ENCODE data around the gene ANKFN1.
"Not testable (repeated sequence)": the region's sequence is repeated elsewhere in the genome, so short reads cannot be mapped to it uniquely, and the experiment has no call there.

Gene ANKFN1

DNA sequence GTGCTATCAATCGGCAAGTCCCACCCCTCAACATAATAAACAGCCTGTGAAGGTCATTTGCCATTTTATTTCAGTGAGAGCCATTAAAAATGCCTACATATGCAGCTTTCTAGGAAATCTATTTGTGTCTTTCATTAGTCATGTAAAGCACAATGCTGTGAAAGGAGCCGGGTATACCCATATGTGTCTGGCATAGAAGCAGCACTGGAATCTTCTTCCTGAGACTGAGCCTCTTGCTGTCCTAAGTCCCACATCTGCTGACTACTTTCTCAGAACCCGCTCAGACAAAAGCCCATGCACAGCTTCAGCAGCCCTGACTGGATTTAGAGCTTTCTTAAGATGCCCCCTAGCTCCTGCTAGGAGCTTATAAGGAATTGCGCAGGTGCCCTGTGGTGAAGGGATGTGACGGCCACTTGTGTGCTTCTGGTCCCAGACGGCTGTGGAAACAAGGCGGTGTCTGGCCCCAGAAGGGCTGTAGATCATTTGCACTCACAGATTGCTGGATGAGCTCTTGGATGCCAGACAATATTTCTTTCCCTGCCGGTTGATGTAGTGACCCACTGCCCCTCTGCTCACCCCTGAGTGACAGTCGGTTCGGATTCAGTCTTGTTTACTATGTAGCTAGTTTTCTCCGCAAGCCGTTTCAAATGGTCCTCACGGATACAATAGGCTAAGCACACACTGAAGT is 172.2 kb downstream of the ANKFN1 start:
- DNase-seq (ENCODE audit: low read depth), result no peak

DNA sequence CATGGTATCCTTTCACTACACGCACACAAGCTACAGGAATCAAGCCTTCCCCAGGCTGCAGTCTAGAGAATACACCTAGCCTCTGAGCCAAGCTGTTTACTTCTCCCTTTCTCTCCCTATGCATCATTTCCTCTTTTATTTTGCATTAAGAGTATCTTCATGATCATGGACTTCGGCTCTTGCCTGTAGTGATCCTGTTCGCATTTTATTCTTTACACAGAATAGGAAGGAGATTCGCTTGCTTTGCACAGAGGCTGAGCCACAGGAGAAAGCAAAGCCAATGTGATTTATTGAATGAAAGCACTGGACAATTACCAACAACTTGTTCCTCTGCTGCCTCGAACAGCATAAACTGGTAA is 172.7 kb downstream of the ANKFN1 start:
- no peak for DNase-seq (ENCODE audit: low read depth)

DNA sequence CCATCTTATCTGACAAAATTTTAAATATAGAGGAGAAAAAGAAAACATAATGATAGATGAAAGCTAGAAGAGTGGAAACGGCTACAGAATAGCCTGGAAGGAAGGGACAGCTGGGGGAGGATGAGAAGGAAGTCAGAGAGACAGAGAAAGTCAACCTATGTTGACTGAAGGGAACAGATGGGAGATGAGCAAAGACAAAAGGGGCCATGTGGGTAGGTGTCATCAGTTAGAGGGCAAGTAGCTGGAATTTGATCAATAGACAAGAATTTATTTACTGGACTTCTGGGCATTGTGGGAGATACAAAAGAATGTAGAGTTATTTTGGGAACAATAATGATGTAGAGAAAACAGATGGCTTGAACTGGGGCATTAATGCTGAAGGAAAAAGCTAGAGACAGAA is 194.4 kb downstream of the ANKFN1 start:
- DNase-seq (ENCODE audit: low read depth), result no peak

DNA sequence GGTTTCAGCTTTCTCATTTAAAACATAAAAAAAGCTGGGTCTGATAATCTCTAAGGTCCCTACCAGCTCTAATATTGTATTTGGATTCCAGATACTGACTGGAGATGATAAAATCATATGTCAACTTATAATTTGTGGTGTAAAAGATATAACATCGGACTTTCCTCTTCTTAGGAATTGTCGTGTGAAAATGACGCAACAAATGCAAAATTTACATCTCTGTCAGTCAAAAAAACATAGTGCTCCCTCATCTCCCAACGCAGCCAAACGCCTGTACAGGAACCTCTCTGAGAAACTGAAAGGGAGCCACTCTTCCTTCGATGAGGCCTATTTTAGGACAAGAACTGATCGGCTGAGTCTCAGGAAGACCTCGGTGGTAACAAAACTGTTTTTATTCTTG is 197.3 kb downstream of the ANKFN1 start:
- DNase-seq (ENCODE audit: low read depth), result no peak

DNA sequence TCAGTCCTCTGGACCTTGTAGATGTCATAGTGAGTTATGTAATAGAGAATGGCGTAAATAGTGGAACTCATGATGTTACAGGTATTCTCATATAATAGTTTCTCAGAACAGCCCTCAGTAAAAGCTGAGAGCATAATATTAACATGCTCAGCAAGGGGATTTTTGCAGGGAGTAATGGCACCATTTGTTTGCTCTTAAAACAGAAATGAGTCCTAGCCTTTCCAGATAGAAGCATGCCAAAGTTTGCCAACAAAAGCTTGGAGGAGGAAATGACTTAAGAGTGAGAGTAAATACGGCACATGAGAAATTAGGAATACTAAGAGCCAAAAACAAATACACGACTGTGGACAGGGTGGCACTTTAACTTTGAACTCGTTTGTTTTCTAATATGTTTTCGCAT is 198.4 kb downstream of the ANKFN1 start:
- no peak for DNase-seq (ENCODE audit: low read depth)

DNA sequence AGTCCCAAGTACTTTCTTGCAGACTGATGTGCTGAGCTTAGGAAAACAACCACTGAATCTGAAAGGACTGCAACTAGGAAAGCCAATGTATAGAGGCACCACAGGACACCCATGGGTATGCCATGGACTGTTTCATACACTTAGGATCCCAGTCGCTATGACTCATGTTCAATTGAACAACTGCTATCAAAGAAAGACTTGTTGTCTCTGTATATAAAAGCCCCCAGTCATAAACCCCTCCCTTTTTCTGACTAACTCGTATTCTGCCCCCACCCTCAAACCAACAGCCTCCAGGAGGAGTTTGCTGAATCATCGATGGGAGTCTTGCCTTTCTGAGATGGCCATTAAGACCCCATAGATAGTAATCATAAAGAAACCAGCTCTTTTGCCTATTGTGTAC is 205.4 kb downstream of the ANKFN1 start:
- no peak for DNase-seq (ENCODE audit: low read depth)

DNA sequence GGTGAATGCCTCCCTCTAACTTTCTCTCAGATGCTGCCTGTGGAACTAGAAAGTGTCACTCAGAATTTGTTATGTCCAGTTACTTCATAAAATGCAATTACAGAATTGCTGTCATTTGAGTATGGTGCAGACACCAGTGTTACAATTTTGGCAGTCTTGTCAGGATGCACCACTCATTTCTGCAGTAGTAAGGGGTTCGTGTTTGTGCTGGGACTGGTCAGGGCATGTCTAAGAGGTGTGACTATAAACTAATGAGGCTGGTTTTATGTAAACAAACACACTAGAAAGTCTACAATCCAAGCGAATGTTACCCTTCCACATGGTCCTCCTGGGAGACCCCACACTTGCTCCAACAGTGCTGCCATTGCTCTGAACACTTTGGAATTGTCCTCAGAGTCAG is 206.2 kb downstream of the ANKFN1 start:
- DNase-seq (ENCODE audit: low read depth), result no peak

DNA sequence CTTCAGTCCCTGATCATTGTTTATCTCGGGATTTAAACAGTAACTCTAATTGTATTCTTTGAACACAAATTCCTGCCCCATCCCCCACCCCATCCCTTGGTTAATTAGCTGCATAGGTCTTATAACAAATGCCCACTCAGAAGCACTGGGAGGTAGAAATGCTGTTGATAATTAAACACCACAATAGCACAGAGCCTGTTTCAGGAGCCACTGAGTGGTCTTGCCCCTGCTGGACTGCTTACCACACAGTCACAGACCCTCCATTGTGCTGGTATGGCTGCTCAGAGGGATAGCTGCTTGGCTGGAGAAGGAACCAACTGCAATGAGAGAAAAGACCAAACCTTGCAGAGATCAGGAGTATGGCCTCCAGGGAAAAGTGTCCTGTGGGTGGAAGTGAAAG is 214.1 kb downstream of the ANKFN1 start:
- DNase-seq (ENCODE audit: low read depth), result no peak

DNA sequence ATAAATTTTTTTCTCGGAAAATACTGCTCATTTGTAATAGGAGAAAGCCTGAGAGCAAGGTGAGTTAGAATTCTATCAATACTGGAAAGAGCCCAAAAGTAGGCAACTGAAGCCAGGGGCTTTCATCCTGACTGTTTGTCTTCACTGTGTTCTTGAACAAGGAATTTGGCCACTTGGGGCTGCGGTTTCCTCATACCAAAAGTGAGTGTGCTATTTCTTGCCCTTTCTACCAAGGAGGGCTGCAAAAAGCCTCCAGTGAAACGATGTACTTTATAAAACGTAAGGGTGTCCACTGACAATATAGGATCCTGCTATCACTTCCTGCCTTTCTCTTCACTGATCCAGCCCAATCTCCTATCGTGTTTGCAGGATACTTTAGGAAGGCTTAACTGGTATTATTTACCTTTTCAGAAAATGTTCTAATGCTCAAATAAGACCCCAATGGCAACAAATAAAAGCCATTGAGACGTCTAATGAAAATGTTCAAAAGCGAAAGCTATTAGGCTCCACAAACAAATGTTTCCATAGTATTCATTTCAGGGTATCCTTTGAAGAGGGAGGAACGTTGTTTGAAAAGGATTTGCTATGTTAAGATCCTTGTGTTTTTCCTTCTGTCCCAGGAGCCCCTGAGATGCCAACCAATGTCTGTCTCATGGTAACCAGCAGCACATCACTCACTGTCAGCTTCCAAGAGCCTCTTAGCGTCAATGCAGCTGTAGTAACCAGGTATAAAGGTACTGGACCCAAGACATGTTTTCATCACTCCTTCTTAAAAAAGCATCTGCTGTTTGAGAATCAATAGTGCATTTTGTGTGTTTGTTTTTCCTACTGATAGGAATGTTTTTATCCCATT is 220.9 kb downstream of the ANKFN1 start:
- no peak for DNase-seq (ENCODE audit: low read depth)

DNA sequence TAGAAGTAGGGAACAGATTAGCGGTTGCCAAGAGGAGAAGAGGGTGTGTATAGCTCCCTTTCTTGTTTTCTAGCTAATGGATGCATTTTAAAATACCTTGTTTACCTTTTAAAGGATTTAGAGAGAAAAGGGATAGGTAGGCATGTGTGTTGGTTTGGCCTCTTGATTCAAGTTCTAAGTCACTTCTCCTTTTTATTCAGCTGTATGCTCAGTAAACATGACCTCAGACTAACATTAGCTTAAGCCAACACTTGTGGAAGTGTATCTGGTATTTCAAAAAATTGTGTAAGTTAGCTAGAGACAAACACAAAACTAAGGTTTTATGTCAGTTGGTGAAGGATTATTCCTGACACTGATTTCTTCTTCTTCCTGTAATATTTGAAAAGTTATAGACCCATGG is 236.1 kb downstream of the ANKFN1 start:
- DNase-seq (ENCODE audit: low read depth), result no peak

DNA sequence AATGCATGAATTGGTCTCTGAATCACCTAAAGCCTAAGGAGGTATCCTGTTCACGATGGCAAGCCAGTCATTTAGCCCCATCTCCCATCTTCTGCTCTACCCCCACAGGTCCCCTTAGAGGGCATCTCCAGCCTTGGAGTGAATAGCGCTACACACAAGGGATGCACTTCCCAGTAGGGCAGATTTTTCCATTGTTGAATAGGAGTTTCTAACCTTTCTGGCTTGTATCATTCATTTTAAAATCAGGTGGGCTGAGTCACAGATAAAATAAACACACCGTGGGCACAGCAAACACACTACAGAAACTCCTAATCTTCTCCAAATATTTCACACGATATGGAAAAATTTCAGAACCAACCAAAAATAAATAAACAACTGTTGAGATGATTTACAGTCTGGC is 239.0 kb downstream of the ANKFN1 start:
- DNase-seq (ENCODE audit: low read depth), result no peak

DNA sequence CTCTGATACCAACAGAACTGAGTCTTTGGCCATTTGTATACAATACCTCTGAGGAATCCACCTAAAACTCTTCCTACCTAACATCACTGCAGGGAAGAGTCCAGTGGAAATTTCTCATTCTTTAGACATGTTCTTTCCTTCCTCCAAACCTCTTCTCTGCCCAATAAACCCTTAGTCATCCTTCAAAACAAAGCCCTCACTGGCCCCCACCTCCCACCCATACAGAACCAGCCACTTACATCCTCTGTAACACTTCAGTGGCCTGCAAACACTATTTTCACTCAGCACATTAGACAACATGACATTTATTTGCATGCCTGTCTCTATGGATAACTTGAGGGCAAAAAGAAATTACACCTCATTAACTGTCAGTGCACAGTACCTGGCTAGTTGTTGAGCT is 239.9 kb downstream of the ANKFN1 start:
- DNase-seq (ENCODE audit: low read depth), result no peak

DNA sequence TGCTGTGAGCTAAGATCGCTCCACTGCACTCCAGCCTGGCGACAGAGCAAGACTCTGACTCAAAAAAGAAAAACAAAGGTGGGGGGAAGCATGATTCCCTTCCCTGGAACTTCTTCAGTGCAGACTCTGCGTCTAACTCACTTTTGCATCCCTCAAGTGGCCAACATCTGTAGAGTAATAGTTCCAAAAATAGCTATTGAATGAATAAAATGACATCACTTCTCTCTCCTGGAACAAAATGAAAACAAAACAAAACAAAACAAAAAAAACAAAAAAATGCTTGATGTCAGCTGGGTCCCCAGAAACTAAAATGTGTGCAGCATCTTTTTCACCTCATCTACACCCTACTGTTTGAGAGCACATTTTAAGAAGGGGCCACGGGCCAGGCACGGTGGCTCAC is 242.5 kb downstream of the ANKFN1 start:
- no peak for DNase-seq (ENCODE audit: low read depth)

DNA sequence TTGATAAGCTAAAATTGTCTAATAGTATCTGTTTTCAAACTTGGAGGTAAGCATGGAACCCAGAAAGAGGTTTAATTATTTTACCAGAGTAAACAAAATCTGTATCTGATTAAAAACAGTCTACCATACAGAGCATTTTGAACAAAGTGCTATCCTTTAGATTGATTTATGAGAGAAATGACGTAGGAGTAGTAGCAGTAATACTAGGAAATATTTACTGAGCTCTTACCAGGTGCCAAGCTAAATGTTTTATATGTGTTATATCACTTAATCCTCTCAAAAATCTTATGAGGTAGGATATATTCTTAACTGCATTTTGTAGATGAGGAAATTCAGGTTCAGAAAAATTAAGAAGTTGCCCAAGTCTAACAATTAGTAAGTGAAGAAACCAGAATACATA is 253.8 kb downstream of the ANKFN1 start:
- DNase-seq (ENCODE audit: low read depth), result no peak

DNA sequence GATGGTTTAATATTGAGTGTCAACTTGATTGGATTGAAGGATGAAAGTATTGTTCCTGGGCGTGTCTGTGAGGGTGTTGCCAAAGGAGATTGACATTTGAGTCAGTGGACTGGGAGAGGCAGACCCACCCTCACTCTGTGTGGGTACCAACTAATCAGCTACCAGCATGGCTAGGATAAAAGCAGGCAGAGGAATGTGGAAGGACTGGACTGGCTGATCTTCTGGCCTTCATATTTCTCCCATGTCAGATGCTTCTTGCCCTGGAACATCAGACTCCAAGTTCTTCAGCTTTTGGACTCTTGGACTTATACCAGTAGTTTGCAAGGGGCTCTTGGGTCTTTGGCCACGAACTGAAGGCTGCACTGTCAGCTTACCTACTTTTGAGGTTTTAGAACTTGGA is 259.1 kb downstream of the ANKFN1 start:
- not testable (repeated sequence) for DNase-seq (ENCODE audit: low read depth)

DNA sequence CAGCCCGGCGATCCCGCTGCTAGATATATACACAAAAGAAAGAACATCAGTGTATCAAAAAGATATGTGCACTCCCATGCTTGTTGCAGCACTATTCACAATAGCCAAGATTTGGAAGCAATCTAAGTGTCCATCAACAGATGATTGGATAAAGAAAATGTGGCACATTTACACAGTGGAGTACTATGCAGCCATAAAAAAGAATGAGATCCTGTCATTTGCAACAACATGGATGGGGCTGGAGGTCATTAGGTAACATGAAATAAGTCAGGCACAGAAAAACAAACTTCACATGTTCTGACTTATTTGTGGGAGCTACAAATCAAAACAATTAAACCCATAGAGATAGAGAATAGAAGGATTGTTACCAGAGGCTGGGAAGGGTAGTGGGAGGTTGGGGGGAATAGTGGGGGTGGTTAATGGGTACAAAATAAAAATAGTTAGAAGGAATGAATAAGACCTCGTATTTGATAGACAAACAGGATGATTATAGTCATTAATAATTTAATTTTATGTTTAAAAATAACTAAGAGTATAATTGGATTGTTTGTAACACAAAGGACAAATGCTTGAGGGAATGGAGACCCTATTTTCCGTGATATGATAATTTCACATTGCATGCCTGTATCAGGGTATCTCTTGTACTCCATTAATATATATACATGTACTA is 263.5 kb downstream of the ANKFN1 start:
- no peak for DNase-seq (ENCODE audit: low read depth)

DNA sequence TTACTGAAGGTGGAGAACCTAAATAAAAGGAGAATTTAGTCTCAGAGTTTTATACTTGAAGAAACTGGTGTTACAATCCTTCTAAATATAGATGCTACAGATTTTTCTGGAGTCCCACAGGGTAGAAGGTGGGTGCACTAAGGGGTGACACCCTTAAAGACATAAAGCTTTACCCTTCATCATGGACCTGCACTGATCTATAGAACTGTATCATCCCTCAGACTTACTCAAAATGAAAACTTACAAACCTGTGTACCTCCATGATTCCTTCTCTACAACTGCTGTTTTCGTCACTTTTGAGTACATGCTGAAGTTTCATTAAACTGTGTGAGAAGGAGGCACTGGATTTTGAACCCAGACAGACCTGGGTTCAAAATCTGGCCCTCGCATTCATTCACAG is 270.7 kb downstream of the ANKFN1 start:
- no peak for DNase-seq (ENCODE audit: low read depth)

DNA sequence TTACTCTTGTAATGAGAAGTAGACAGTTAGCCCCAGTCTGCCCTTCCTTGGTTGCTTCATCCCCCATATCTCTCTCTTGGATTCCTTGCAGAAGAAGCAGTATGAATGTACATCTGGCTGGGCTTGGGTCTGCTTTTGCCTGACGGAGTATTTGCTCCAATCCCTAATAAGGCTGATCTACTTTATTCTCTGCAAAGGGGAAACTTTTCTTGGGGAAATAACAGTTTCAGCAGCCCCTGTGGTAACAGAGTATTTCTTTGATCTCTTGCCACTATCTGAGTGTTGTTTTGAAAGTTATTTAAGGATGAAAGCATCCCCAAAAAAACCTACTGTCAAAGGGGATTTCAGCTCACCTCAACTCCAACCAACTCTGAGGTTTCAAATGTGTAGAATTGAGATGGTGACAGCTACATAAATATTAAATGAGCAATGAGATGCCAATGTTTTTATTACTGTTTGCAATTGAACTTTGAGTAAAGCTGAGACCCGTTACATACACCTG is 271.3 kb downstream of the ANKFN1 start:
- DNase-seq (ENCODE audit: low read depth), result no peak

DNA sequence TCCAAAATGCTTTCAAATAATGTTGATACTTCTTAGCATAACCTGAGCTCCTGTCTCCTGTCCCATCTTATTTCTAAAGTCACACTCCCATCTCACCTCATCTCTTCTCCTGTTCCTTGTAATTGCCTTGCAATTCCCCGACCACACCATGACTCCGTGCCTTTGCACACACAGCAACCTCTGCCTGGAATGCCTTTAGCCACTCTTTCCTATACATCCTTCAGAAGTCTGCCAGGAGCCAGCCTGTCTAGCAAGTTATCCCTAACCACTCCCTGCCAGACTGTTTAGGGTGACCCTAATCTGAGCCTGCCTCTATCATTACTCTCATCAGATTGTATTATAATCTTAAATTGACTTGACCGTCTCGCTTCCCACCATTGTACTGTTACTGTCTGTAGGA is 272.2 kb downstream of the ANKFN1 start:
- no peak for DNase-seq (ENCODE audit: low read depth)

DNA sequence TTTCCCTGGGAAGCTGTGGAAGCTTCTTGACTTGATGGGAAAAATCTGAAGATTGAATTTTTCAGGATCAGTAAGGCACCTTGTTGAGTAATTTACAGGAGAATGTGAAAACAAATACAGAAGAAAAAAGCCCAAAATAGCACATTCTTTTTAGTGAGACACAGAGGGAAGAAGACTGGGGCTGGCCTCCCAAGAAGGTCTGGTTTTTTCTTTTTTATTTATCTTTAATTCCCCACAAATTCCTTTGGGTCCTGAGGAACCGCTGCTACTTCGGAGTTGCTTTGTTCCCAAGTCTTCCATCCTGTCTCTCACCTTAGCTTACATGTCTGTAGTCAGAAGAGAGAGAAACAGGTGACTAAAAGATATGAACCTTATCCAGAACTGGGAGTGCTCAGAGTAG is 273.6 kb downstream of the ANKFN1 start:
- DNase-seq (ENCODE audit: low read depth), result no peak

DNA sequence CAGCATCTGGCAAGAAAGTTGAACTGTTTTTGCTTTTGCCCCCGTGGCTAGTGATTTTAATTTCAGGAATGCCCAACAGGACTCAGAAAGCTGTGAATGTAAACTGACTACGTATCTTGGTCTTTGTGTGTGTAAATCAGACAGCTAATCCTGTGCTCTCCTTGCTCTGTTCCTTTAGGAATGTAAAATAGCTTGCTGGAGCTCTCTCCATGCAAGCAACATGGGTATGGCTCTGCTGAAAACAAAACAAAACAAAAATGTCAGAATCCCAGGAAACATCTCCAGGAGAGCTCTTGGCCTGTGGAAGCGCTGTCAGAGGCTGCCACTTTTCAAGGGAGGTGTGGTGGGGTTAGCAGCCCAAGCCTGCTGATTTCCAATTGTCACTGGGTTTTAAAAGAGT is 278.5 kb downstream of the ANKFN1 start:
- no peak for DNase-seq (ENCODE audit: low read depth)

DNA sequence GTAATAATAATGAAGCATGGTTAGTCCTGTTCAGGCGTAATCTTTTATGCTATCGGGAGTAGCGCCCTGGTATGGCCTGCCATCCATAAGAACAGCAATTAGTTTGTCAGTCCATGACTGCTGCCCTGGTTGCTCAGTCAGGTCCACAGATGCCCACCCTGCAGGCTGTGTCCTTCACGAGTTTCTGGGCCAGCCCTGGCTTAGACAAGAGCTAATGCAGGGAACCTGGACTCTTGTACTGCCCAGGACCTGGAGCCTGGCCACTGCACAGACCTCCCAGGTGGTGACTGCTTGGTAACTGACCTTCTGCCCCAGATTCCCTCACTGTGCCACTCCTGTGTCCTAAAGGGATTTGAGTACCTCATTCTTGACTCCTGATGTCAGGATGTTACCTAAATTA is 279.2 kb downstream of the ANKFN1 start:
- DNase-seq (ENCODE audit: low read depth), result no peak

DNA sequence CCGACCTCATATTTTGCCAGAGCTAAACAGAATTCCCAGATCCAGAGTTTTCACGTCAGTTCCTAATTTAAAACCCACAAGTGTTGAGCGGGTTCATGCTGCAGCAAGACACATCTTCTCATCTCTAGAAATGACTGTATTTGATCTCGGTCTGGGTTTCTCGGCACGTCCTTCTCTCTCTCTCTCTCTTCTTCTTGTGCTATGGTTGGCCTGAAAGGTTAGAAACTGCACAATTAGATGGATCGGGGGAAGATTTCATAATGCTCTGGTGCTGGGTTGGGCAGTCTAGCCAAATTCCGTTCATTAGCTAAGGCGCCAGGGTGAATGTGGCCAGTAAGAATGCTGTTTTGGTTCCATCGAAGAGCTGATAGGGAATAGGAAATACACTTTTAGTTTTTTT is 281.3 kb downstream of the ANKFN1 start:
- DNase-seq (ENCODE audit: low read depth), result no peak

All from stromal cell of bone marrow (primary cell).